ENCODE data around the gene MYO1B. TPM values are rescaled to one million over a fixed set of nuclear protein-coding genes. Genes with fewer than 3 reads are reported as not detected.

MYO1B gene
- total RNA-seq, 3 donors from 2014 or later (not counting 1 experiment from before 2014, with no cell fraction given), result 0.21 to 0.80 (median 0.29) TPM

DNA sequence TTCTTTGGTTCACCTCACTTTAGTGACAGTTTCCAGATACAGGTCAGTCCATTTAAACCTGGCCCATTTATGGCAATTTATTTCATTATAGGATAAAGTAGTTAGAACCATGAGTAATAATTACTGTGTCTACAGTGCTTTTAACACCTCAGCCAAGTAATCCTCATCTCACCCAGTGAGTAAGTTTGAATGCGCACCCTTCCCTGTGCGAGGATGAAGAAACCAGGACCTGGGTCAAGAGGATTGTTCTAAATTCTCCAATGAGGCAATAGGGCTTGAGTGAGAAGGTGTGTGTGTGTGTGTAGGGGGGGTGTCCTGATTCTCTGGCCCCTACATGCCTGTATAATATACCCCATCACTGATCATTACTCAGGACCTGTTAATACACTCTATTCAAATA is 854 bp upstream of the MYO1B start:
- ATAC-seq (no peak), DNase-seq (no peak)
- intact Hi-C loops (cut with micrococcal nuclease), result no loop called here
- peaks cover 36% of the 10 kb centered on the region in 2 donors for H3K27me3 Mint-ChIP-seq (ENCODE audit: low read depth in 2 of 2)
- TF ChIP-seq CTCF (IDR thresholded peaks at IDR 0.05), result no peak
- H3K36me3 Mint-ChIP-seq, result no peaks in the 10 kb centered on the region
- Histone ChIP-seq H3K36me3 (ENCODE audit: control insufficient read depth, insufficient read depth, low read length) (no peaks in the 10 kb centered on the region), H3K27me3 (ENCODE audit: control insufficient read depth, insufficient read depth, low read length) (peaks cover 16% of the 10 kb centered on the region), H3K4me1 (ENCODE audit: control insufficient read depth, insufficient read depth, low read length) (peaks cover 3% of the 10 kb centered on the region), H3K4me3 (ENCODE audit: low read length) (no peak overlapping the region), H3K9me3 (ENCODE audit: control insufficient read depth, insufficient read depth, low read length) (peaks cover 2% of the 10 kb centered on the region), H3K27ac (ENCODE audit: low read length) (no peak overlapping the region)
- peak overlapping the region; percentile 76 for H3K4me3 Mint-ChIP-seq
- H3K9me3 Mint-ChIP-seq, result no peaks in the 10 kb centered on the region
- H3K27ac Mint-ChIP-seq, result no peak overlapping the region
- H3K4me1 Mint-ChIP-seq, result peaks cover 4 to 11% of the 10 kb centered on the region in 2 donors
- WGBS (ENCODE audit: insufficient coverage), result no CpG with 5 or more reads among the region's 2 CpGs

- Mint-ChIP-seq H3K27ac (no peak overlapping the region), H3K9me3 (no peaks in the 10 kb centered on the region), H3K27me3 (ENCODE audit: low read depth in 2 of 2) (peaks cover 36 to 39% of the 10 kb centered on the region in 2 donors), H3K4me3 (peak overlapping the region; percentile 81), H3K4me1 (peaks cover 4 to 11% of the 10 kb centered on the region in 2 donors), H3K36me3 (no peaks in the 10 kb centered on the region)
- WGBS (ENCODE audit: insufficient coverage), result 12% methylated on average over 33 of the region's 34 CpGs
- Histone ChIP-seq H3K27me3 (ENCODE audit: control insufficient read depth, insufficient read depth, low read length) (peaks cover 16% of the 10 kb centered on the region), H3K27ac (ENCODE audit: low read length) (no peak overlapping the region), H3K36me3 (ENCODE audit: control insufficient read depth, insufficient read depth, low read length) (no peaks in the 10 kb centered on the region), H3K4me1 (ENCODE audit: control insufficient read depth, insufficient read depth, low read length) (peaks cover 3% of the 10 kb centered on the region), H3K4me3 (ENCODE audit: low read length) (peak overlapping the region; percentile 33), H3K9me3 (ENCODE audit: control insufficient read depth, insufficient read depth, low read length) (peaks cover 2% of the 10 kb centered on the region)
- DNase-seq (peak in 1 of 2 donors; percentile 18), ATAC-seq (peak in 2 of 3 donors; percentile 6 to 30)
- intact Hi-C loops (cut with micrococcal nuclease), result no loop called here
- no peak for TF ChIP-seq CTCF (IDR thresholded peaks at IDR 0.05)
Measured at GRCh38 chr2:191245869-191246531, 796 bp downstream of the MYO1B start.

DNA sequence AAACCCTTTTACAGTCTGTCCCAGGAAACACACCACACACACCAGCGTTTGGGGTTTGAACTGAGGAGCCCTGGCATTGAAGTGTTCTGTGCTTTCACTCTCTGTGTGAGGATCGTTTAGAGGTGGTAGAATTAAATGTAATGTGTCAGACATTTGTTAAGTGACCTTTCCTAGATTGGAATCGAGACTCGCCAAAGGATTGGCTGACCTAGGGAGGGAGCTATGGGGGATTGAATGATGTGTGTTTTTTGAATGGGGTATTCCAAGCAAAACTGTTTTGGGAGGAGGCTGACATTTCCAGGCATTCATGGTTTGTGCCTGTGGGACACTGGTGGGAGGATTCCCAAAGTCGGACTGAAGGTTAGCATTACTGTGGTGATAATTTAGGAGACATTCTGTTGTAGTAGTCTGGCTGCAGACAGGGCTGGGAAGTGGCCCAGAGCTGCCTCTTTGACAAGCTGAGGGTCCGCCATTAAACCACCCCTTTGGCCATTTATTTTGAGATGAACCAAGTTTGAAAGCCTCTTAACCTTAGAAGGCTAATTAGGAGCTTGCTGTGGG is 1.7 kb downstream of the MYO1B start:
- intact Hi-C loops (cut with micrococcal nuclease), result no loop called here
- peaks cover 2% of the 10 kb centered on the region for H3K9me3 ChIP-seq (ENCODE audit: control insufficient read depth, insufficient read depth, low read length)
- H3K4me3 Mint-ChIP-seq, result no peak overlapping the region
- no peak overlapping the region for H3K27ac ChIP-seq (ENCODE audit: low read length)
- peaks cover 36% of the 10 kb centered on the region in 2 donors for H3K27me3 Mint-ChIP-seq (ENCODE audit: low read depth in 2 of 2)
- 92% methylated on average over 6 of the region's 6 CpGs for WGBS (ENCODE audit: insufficient coverage)
- no peak overlapping the region for H3K27ac Mint-ChIP-seq
- TF ChIP-seq CTCF (IDR thresholded peaks at IDR 0.05), result no peak
- H3K9me3 Mint-ChIP-seq, result no peaks in the 10 kb centered on the region
- H3K4me1 ChIP-seq (ENCODE audit: control insufficient read depth, insufficient read depth, low read length), result peaks cover 3% of the 10 kb centered on the region
- no peak overlapping the region for H3K4me3 ChIP-seq (ENCODE audit: low read length)
- DNase-seq, result no peak
- peaks cover 16% of the 10 kb centered on the region for H3K27me3 ChIP-seq (ENCODE audit: control insufficient read depth, insufficient read depth, low read length)
- peaks cover 4 to 11% of the 10 kb centered on the region in 2 donors for H3K4me1 Mint-ChIP-seq
- ATAC-seq, result no peak
- H3K36me3 ChIP-seq (ENCODE audit: control insufficient read depth, insufficient read depth, low read length), result no peaks in the 10 kb centered on the region
- no peaks in the 10 kb centered on the region for H3K36me3 Mint-ChIP-seq
